Body of pancreas (tissue), 4 donors: ENCODE measurements around the gene AKAP13. TPM values are rescaled to one million over a fixed set of nuclear protein-coding genes. Genes with fewer than 3 reads are reported as not detected.

Source experiments
- ATAC-seq: fragments of 150-250 bp; one replicate; pipeline ENCODE4 v1.9.1; 2016
- DNase-seq, 4 donors: peaks; one replicate each; pipeline ENCODE4 v3.0.0-alpha.2; 2019
- H3K27ac ChIP-seq, 4 donors: fragments of 200-600 bp; sonication (generic); 1 replicate in 3 of 4; 2 replicates in 1 of 4; pipeline versions ENCODE4 v1.5.1 to v1.6.1; 2016 to 2019; ENCODE audit warnings: mild to moderate bottlenecking in 1 of 4, mixed read lengths in 1 of 4, moderate library complexity in 1 of 4
- H3K27me3 ChIP-seq, 2 donors: fragments of 200-600 bp; sonication (generic); one replicate each; pipeline ENCODE4 v1.6.0; 2016; ENCODE audit warnings: mild to moderate bottlenecking in 1 of 2
- H3K36me3 ChIP-seq, 2 donors: fragments of 200-600 bp; sonication (generic); replicated peaks in 1 of 2; 2 replicates each; pipeline ENCODE4 v1.5.1; 2016; ENCODE audit warnings: low read depth in 2 of 2; ENCODE audit not compliant: insufficient read depth in 1 of 2
- H3K4me1 ChIP-seq: fragments of 200-600 bp; sonication (generic); one replicate; pipeline ENCODE4 v1.6.0; 2016
- H3K4me3 ChIP-seq, 2 donors: fragments of 200-600 bp; sonication (generic); 1 replicate in 1 of 2; 2 replicates in 1 of 2; pipeline ENCODE4 v1.5.1; 2016 to 2019
- H3K9me3 ChIP-seq, 3 donors: fragments of 200-600 bp; sonication (generic); 1 replicate in 2 of 3; 2 replicates in 1 of 3; pipeline ENCODE4 v1.5.1; 2016
- CTCF ChIP-seq, 7 experiments: fragments of 450-650 bp in 4 of 7; fragments of 200-600 bp in 3 of 7; sonication (generic) in 3 of 7; IDR thresholded peaks; one replicate each; pipeline ENCODE4 v1.5.1; 2016 to 2019; ENCODE audit warnings: antibody characterized with exemption in 7 of 7
- POLR2A ChIP-seq, 3 donors: fragments of 450-650 bp; IDR thresholded peaks; one replicate each; pipeline ENCODE4 v1.6.1; 2016; ENCODE audit warnings: antibody characterized with exemption in 3 of 3, mild to moderate bottlenecking in 2 of 3
- WGBS, 2 donors: methylation state at CpG; one replicate each; pipeline ENCODE4 v1.1.5; 2017; 5-methylcytosine and 5-hydroxymethylcytosine counted together
- intact Hi-C: fragments of 100-400 bp; cut with DNase I; formaldehyde crosslinking; loops from one replicate; pipeline ENCODE4 v1.15.1; 2023
- total RNA-seq, 2 donors: library from RNA; depleted of rRNA; stranded (reverse); fragments of >200 nt; gene quantifications; one replicate each; pipeline ENCODE4 v1.1.0, GENCODE V29; 2016

The AKAP13 gene
- total RNA-seq, 2 donors from 2014 or later, result 102 to 160 TPM

- intact Hi-C loops, result no loop called here
- 23 to 31% methylated on average over 4 of the region's 4 CpGs for WGBS, 2 donors
- TF ChIP-seq CTCF (IDR thresholded peaks at IDR 0.05) (no peak), POLR2A (IDR thresholded peaks at IDR 0.05) (no peak)
Measured at GRCh38 chr15:85704066-85704465, 323.7 kb downstream of the AKAP13 start.

GRCh38 chr15:85704720-85705429 lies 324.5 kb downstream of the AKAP13 start:
- intact Hi-C loops, result no loop called here
- no peak overlapping the region for H3K4me3 ChIP-seq
- peak overlapping the region in 3 of 4 donors; percentile 41 to 89 (median 51) for H3K27ac ChIP-seq
- TF ChIP-seq CTCF (IDR thresholded peaks at IDR 0.05), result no peak
- TF ChIP-seq POLR2A (IDR thresholded peaks at IDR 0.05), result no peak
- no peak for ATAC-seq
- WGBS, 2 donors, result 72 to 75% methylated on average over 3 of the region's 3 CpGs
- H3K9me3 ChIP-seq, result no peaks in the 10 kb centered on the region
- peaks cover 76% of the 10 kb centered on the region for H3K4me1 ChIP-seq
- no peak for DNase-seq
- no peaks in the 10 kb centered on the region for H3K36me3 ChIP-seq
- no peaks in the 10 kb centered on the region for H3K27me3 ChIP-seq

More at GRCh38 chr15:85704066-85704465, 323.7 kb downstream of the AKAP13 start:
- H3K36me3 ChIP-seq, result no peaks in the 10 kb centered on the region
- H3K27ac ChIP-seq, result peak overlapping the region in 3 of 4 donors; percentile 41 to 89 (median 51)
- no peak for ATAC-seq
- no peak overlapping the region for H3K4me3 ChIP-seq
- H3K9me3 ChIP-seq, result no peaks in the 10 kb centered on the region
- peak in 1 of 4 donors; percentile 27 for DNase-seq
- H3K4me1 ChIP-seq, result peaks cover 69% of the 10 kb centered on the region
- no peaks in the 10 kb centered on the region for H3K27me3 ChIP-seq

- Histone ChIP-seq H3K27me3 (no peaks in the 10 kb centered on the region), H3K27ac (peak overlapping the region; percentile 61 to 89 (median 84)), H3K4me3 (no peak overlapping the region), H3K36me3 (peaks cover 0 to 12% of the 10 kb centered on the region in 2 donors), H3K4me1 (peaks cover 75% of the 10 kb centered on the region), H3K9me3 (no peaks in the 10 kb centered on the region)
- ATAC-seq, result peak; percentile 41
- intact Hi-C loops, result no loop called here
- peak in 2 of 4 donors; percentile 29 to 58 for DNase-seq
- 10 to 21% methylated on average over 5 of the region's 5 CpGs for WGBS, 2 donors
- no peak for TF ChIP-seq CTCF (IDR thresholded peaks at IDR 0.05)
- peak in 2 of 3 donors; percentile 7 to 27 for TF ChIP-seq POLR2A (IDR thresholded peaks at IDR 0.05)
Measured at GRCh38 chr15:85706779-85707518, 326.5 kb downstream of the AKAP13 start.

- H3K4me1 ChIP-seq, result peaks cover 68% of the 10 kb centered on the region
- 11 to 13% methylated on average over 8 of the region's 8 CpGs for WGBS, 2 donors
- H3K4me3 ChIP-seq, result no peak overlapping the region
- H3K36me3 ChIP-seq, result peaks cover 0 to 12% of the 10 kb centered on the region in 2 donors
- intact Hi-C loops, result no loop called here
- peak; percentile 85 for ATAC-seq
- DNase-seq, result peak; percentile 63 to 84 (median 71)
- H3K27me3 ChIP-seq, result no peaks in the 10 kb centered on the region
- H3K27ac ChIP-seq, result peak overlapping the region; percentile 61 to 89 (median 84)
- H3K9me3 ChIP-seq, result no peaks in the 10 kb centered on the region
- TF ChIP-seq POLR2A (IDR thresholded peaks at IDR 0.05) (peak in 1 of 3 donors; percentile 32), CTCF (IDR thresholded peaks at IDR 0.05) (peak in 2 of 7 experiments; percentile 15 to 20)
Measured at GRCh38 chr15:85707519-85708338, 327.3 kb downstream of the AKAP13 start.
